HG03060 (cell line): Measurements from ENCODE around the gene UBTF.

Experiments used
- ATAC-seq: cut with Tn5 transposase; IDR thresholded peaks from one replicate; pipeline ENCODE4 v1.9.1; 2021; ENCODE audit warnings: low read depth, moderate number of reproducible peaks; ENCODE audit not compliant: unreplicated experiment

Gene UBTF, protein sequence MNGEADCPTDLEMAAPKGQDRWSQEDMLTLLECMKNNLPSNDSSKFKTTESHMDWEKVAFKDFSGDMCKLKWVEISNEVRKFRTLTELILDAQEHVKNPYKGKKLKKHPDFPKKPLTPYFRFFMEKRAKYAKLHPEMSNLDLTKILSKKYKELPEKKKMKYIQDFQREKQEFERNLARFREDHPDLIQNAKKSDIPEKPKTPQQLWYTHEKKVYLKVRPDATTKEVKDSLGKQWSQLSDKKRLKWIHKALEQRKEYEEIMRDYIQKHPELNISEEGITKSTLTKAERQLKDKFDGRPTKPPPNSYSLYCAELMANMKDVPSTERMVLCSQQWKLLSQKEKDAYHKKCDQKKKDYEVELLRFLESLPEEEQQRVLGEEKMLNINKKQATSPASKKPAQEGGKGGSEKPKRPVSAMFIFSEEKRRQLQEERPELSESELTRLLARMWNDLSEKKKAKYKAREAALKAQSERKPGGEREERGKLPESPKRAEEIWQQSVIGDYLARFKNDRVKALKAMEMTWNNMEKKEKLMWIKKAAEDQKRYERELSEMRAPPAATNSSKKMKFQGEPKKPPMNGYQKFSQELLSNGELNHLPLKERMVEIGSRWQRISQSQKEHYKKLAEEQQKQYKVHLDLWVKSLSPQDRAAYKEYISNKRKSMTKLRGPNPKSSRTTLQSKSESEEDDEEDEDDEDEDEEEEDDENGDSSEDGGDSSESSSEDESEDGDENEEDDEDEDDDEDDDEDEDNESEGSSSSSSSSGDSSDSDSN

DNA sequence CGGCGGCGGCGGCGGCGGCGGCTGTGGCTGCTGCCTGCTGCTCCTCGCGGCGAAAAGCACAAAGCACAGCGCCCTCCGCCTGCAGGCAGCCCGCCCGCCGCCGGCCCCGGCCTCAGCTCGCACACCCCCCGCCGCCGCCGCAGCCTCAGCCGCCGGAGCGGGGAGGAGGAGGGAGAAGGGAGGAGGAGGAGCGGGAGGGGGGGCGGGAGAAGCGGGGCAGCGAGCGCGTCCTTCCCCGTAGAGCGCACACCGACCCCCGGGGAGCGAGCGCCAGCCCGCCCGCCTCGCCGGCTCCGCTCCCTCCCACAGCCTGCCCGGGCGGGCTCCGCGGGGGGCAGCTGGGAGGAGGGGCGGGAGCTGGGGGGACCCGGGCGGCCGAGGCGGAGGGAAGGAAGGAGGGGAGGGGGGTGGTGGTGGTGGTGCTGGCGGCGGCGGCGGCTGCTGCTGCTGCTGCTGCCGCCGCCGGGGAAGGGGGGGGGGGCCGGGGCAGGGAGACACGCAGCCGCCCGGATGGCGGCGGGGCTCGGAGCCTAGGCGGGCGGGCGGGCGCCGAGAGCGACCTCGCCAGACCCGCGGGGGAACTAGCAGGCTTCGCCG is at the start of gene UBTF:
Gene UBTF (minus strand): TSS at position 60 of the 597 bp plus-strand sequence. CDS start 1,446 bp downstream, outside the sequence.
- ATAC-seq: no peak

DNA sequence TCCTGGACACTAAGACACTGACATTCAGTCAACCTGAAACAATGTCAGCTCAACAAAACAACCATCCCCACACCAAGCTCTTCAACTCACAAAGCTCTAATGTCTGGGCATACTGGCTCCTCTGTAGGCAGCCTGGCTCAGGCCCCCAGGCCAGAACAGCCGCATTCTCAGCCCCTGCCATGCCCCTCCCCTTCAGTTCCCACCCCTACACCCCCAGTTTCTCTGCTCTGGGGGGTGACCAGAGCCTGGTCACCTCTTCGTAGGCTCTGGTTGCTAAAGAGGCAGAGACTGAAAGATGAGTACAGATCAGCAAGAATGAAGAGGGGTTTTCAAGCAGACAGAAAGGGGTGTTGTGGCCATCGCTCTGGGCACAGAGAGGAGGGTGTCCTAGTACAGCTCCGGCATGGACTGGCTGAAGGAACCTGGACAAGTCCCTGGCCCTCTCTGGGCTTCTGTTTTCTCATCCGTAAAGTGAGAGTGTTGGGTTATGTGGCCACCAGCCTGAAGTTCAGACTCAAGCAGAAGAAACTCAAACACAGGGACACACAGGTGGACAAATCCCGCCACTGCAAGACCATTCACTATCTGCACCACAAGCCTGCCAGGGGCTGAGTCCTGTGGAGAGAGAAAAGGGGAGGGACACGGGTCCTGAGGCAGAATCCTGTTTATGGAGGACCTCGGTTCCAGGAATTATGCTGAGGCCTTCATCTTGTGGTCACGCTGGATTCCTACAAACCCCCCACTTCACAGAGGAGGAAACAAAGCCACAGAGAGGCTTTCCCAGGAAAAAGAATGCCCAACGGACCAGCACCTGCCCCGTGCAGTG is 49.4 kb upstream of the UBTF start:
- no peak for ATAC-seq

DNA sequence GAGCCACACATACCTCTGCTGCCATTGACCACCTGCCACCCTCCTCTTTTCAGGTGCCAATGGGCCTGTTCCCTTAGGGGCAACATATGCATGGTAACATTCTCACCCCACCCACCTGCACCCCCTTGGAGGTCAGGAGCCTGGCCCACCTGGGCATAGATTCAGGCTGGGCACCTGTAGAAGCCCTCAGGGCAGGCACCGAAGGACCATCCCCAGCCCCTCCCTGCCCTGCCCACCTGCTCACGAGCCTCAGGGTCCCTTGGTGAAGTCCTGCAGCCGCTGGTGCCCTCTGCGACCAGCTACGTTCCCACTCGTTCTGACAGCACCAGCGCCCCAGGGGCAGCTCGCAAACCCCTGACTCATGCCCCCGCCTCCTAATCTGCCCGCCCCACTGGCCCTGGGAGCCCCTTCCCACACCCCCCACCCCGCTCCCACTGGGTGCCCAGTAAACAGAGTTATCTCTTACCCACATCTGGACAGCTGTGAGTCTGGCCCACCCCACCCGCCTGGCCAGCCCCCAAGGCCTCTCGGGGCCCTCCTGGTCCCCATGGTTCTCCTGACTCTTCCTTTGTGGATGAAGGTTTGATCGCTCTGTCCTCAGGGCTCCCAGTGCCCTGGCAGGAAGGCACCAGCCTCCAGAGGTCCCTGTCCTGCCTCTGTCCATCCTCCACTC is 48.5 kb upstream of the UBTF start, which contains the start of gene SLC4A1:
Gene SLC4A1 (minus strand): TSS at position 318 of the 673 bp plus-strand sequence. CDS start 5,269 bp downstream, outside the sequence.
- ATAC-seq: no peak

DNA sequence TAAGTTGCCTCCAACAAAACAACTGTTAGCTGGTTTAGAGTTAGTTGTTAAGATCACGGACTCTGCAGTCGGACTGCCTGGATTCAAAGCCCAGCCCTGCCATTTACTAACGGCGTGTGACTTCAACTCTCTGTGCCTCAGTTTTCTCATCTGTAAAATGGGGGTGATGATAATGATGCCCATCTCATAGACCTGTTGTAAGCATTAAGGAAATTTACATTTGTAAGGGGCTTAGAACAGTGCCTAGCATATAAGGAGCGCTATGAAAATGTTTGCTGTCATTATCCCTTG is 47.6 kb upstream of the UBTF start:
- no peak for ATAC-seq

DNA sequence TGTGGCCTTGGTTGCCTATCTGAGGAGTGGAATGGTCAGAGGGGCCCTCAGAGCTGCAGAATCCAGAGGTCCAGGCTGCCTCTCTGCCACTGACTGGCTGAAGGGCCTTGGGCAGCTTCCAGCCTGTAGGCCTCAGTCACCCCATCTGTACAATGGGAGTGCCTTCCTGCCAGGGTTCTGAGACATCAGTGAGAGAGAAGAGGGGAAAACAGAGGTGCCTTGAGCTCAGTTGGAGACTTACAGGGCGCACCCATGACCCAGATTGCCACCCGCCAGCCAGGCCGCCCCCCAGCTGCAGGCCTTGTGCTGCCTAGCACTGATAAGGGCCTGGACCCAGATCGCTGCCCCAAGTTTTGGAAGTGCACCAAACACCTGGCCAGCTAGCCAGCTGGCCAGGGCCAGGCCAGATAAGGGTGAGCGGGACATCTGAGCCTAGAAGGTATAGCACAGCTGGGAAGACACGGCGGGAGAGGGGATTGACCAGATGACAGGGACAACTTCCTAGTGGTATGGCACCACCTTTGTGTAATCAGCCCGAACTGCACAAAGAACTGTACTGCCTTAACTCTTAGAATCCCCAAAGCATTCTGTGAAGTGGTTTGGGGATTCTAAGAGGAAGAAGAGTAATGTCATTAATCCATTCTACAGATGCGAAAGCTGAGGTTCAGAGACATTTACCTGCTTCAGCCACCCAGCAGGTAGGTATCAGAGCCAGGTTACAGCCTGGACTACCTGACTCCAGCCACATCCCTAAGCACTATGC is 47.1 kb upstream of the UBTF start:
- ATAC-seq: no peak

DNA sequence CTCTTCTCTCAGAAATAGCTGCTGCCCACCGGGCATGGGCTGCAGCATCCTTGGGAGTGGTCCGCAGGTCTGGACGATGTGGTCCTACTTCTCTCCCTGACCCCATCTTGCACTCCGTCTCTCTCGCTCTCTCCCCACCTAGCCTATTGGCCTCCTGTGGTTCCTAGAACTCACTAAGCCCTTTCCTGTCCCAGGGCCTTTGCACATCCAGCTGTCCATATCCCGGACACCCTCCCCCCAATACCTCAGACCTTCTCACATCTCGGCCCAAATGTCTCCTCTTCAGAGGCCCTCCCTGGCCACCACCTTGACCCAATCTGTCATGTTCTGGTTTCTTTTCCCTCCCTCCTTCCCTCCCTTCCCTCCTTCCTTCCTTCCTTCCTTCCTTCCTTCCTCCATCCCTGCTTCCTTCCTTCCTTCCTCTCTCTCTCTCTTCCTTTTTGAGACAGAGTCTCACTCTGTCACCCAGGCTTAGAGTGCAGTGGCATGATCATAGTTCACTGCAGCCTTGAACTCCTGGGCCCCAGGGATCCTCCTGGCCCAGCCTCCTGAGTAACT is 43.9 kb upstream of the UBTF start:
- no peak for ATAC-seq

DNA sequence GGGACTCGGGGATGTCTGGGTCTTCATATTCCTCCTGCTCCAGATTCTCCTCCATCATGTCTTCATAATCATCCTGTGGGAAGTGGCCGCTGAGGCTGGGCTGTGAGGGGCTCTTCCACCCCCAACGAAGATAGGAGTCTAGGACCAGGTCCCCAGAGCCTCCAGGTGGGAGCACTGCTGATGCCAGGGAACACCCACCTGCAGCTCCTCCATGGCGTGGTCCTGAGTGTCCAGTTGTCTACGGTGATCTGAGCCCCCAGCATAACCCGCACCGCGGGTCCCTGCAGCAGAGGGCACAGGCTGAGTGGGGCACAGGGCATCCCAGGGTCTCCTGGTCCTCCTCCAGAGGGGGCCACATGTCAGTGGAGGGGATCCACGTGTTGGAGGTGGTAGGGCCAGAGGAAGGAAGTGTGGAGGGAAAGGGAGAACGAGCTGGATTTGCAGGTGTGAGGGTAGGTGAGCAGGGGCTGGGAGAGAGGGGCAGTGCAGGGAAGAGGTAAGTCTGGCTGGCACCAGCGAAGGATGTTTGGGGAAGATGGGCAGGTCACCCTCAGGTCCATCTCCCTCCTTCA is 43.3 kb upstream of the UBTF start:
- no peak for ATAC-seq

DNA sequence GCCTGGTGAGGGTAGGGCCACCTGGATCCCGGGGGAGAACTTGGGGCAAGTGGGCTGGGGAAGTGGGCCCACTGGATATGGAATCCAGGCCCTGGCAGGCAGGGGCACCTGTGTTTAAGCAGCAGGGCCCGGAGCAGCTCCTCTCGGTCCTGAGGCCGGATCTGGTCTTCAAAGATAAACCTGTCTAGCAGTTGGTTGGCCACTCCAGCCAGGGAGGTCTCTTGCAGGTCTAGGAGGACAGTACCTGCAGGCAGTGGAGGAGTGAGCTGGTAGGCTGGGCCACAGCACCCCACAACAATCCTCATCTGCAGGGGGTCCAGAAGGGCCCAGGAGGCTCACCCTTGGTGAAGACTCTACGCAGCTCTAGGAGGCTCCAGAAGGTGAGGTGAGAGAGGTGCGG is 40.8 kb upstream of the UBTF start:
- ATAC-seq: no peak

DNA sequence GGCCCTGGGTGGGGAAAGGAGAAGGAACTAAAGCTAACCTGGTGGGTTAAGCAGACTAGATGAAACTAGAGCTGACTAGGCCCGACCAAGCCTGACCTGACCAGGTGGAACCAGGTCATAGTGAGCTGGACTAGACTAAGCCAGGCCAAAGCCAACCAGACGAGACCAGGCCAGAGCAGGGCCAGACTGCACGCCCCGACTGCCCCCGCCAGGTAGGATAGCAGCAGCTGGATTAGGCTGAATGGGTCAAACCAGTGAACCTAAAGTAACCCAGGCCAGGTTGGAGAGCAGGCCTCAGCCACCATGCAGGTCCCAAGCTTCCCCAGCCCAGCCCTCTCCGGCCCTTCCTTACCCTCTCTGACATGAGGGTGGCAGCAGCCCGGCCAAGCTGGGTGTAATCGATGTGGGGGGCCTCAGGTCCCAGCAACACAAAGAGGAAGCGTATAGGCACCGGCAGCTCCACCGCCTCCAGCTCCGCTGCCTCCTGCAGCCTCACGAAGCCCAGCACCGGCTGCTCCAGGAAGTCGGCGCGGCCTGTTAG is 39.4 kb upstream of the UBTF start:
- no peak for ATAC-seq

DNA sequence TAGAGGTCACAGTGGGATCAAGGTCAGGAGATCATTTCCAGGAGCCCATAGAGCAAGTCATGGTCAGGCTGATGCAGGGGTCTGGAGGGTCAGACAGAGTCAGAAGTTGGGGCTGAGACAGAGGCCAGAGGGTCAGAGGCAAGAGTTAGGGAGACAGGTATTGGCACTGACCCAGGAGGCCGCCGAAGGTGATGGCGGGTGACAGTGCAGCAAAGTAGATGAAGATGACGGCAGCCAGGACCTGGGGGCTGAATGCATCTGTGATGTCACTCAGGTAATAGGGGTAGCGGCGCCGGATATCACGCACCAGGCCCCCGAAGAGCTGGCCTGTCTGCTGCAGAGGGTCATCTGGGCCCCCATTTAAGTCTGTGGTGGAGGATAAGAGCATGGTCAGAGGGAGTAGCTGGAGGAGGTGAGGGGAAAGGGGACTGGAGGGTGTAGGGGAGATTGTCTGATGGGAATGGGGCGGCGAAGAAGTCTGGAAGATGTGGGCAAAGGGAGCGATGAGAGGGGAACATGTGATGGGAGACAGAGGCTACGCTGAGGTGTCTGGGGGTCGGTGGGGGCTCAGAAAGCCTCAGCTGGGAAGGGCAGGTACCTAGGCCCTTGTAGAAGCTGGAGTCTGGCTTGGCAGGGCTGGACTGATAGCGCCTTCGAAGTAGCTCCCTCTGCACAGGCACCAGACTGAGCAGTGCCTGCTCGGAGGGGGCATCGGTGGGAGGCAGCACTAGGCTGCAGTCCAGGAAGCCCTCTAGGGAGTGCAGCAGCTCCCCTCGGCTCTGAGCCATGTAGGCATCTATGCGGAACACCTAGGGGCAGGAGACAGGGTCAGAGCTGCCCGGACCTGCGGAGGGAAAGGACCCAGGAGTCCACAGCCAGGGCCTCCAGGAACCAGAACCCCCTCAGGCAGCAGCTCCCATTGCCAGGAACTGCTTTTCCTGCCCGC is 38.6 kb upstream of the UBTF start:
- no peak for ATAC-seq

DNA sequence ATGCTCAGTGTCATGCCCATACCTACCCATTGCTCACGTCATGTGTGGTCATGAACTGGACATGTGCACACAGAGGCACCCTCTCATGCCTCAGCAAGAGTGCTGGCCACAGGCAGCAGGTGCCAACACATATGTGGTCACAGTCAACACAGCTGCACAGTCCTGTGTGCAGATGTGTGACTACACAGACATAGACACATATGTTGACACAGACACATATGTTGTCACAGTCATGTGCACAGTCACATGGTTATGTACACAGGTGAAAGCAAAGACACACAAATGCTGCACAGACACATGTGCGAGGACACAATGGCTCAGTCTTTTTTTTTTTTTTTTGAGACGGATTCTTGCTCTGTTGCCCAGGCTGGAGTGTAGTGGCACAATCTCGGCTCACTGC is 37.2 kb upstream of the UBTF start:
- ATAC-seq: no peak

DNA sequence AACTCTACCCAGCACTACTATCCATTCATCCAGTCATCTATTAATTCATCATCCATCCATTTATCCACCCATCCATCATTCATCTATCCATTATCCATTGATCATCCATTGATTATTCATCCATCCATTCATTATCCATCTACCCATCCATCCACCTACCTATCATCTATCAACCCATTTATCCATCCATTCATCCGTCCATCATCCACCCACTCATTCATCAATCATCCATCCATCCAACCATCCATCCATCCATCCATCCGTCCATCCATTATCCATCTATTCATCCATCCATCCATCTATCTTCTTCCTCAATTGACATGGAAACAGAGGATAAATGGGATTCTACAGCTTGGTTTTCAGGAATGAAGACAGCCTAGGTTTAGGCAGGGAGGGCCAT is 36.4 kb upstream of the UBTF start:
- ATAC-seq: no peak

DNA sequence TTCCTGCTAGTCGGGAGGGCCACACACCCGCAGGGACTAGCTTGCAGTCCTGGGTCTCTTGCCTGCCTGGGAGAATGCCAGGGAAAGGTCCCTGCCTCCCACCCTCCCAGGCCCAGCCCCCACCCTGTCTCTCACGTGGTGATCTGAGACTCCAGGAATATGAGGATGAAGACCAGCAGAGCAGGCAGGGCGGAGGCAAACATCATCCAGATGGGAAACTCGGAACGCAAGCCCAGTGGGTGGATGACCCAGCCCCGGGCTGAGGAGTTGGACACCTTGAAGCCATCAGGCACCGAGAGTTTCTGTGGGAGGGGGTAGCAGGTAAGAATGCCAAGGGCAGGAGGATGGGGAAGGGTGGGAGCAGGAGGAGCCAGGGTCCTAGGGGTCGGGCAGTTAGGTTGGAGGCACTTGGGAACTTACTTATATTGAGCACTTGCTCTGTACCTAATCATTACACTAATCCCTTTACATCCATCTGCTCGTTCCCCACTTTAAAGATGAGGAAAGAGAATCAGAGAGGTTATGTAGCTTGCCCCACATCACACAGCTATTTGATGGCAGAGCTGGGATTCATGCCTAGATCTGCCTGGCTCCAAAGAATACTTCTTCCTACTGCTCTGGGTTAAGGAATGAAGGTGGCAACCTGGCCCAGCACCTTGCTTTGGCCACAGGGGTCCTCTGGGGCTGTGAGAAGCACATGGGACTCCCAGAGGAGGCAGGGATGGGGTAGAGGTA is 35.1 kb upstream of the UBTF start:
- ATAC-seq: no peak

DNA sequence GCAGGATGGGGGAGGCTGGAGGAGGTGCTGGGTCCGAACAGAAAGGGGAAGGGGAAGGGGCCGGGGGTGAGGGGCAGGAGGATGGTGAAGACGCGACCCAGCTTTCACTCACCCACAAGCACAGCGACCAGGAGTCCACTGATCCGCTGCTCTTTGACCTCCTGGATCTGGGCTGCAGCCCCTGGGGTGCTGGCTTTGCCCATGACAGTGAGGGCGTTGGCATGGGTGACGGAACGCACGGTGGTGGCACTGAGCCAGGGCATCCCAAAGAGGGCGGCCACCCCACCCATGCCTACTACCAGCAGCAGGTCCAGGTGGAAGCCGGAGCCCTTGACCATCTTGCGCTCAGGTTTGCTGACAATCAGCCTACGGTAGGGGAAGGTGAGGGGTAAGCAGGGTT is 33.5 kb upstream of the UBTF start:
- ATAC-seq: no peak

DNA sequence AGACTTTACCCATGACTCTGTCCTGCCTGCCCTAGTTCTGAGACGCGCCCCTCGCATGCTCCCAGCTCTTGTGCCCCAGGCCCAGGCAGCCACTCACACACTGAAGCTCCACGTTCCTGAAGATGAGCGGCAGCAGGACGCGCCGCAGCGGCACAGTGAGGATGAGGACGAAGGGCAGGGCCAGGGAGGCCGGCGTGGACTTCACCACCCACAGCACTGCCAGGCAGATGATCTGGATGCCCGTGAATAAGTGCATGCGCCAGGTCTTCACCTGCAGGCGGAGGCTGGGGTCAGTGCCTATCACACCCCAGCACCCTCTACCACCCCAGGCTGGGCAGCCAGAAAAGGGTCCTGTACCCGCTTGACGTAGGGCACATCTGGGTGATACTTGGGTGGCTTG is 31.6 kb upstream of the UBTF start:
- ATAC-seq: no peak

DNA sequence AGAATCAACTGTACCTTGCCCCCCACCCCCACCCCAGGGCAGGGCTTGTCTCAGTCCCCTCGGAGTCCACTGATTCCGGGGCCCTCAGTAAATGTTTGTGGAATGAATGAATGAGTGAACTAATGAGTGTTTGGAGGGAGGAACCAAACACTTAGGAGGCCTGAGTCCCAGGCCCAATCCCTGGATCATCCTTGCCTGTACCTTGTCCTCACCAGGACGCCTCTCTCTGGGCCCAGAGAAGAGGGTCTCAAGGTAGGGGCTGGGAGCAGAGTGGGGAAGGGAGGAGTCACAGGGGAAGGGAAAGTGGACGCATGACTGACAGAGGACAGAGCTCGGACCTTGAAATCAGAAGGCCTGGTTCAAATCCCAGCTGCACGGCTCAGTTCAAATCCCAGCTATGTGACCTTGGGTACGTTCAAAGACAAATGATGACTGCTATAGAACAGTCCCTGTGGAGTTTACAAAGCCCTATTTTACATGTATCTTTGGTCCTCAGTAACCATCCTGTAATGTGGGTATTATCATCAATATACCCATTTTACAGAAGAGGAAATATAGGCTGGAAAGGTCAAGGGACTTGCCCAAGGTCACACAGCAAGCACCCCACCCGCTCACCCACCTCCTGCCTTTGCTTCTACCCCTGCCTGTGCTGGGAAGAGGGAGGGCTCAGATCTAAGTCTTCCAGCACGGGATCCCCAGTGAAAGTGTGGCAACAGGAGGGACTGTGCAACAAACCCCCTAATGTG is 30.2 kb upstream of the UBTF start:
- ATAC-seq: no peak
